Stimulated activated CD4-positive, alpha-beta T cell treated with anti-CD3 and anti-CD28 coated beads, Interleukin-15, amount 100 ng/mL, for 48 hours (primary cell): Measurements from ENCODE around the gene ATP5PD.

Source experiments
- DNase-seq, 2 donors: peaks; one replicate each; pipeline ENCODE4 v3.0.0-alpha.2; 2020; ENCODE audit warnings: low read depth in 2 of 2

The ATP5PD gene

DNA sequence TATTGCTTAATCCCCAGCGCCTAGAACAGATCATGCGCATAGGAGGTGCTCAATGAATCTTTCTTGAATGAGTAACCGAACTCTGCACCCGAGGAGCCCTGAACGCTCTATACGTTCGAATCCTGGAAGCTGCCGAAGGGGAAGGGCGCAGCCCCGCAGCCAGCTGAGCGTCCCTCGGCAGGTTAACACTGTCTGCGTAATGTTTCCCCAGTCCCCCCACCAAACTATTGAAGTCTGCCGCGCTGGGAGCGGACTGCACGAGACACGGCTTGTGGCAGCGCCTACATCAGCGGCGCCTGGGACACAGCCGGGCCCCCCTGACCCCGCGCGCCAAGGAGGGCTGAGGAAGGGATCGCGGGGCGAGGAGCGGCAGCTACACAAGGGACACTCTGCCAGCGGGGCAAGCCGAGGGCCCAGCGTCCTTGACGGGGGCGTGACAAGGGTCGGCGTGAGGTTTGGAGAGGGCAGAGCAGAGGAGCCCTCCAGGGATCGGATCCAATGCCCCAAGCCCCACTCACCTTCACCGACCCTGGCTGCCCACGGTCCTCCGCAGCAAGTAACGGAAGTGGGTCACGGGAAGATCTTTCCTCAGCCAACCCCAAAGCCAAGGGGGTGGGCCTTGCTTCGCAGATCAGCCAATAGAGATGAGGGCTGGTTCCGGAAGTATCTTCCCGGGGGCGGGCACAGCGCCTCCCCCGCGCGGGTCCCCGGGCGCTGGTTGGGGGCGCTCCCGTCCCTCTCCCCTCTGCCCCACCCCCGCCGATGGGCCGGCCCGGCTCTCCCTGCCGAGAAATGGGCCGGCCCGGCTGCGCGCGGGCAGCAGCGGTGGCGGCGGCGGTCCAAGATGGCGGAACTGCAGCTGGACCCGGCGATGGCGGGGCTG, at the start of gene ATP5PD, which contains the start of gene KCTD2:
TSS of gene ATP5PD (minus strand) at position 563 of the 883 bp plus-strand sequence. CDS start 4,319 bp downstream, outside the sequence.
TSS of gene KCTD2 (plus strand) at position 819 of the 883 bp plus-strand sequence. CDS start at position 845, 26 bp downstream.
- DNase-seq, result peak; percentile 90 to 94

DNA sequence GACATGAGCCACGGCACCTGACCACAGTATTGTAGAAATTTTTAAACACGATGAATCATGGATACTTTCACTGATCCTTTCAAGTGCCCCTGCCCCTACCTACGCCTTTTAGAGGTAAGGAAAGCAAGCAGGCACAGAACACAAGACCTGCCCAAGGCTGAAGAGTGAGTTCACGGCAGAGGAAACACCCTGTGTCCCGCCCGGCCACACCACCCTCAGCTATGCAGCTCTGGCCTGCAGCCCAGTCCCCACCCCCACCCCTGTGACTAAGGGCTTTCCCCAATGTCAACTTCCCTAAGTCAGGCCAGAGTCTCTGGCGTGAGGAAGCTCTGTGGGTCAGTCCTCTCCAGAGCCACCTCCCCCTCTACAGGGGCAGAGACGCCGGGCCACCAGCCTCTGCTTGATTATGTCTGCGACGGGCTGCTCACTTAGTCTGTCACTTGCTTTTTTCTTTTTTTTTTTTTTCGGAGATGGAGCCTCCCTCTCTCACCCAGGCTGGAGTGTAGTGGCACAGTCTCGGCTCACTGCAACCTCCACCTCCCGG, 49.4 kb upstream of the ATP5PD start:
- no peak for DNase-seq

DNA sequence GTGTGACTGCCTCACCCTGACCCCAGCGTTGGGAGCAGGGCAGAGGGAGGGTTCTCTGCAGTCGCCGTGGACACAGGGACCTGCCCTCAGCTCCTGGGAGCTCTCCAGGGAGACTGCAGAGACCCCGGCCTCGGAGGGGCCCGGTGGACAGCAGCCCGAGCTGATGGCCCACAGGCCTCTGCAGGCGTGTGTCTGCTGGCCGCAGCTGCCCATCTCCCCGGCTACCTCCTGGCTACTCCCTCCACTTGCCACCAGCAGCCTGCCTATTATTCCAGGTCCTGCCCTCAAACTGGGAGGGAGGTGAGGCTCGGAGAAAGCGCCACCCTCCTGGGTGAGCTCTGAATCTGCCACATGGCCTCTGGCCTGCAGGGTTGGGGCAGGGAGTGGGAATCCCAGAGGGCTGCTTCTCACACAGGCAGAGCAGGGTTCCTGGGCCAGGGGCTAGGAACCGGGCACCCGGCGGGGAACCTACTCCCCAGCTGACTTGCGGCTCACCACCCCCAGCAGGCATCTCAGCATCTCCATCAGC, 48.2 kb upstream of the ATP5PD start:
- no peak for DNase-seq

- no peak for DNase-seq
These were observed 46.9 kb upstream of the ATP5PD start for GRCh38 chr17:75093548-75094158.

GRCh38 chr17:75091855-75092327, 45.1 kb upstream of the ATP5PD start:
- DNase-seq, result no peak

DNA sequence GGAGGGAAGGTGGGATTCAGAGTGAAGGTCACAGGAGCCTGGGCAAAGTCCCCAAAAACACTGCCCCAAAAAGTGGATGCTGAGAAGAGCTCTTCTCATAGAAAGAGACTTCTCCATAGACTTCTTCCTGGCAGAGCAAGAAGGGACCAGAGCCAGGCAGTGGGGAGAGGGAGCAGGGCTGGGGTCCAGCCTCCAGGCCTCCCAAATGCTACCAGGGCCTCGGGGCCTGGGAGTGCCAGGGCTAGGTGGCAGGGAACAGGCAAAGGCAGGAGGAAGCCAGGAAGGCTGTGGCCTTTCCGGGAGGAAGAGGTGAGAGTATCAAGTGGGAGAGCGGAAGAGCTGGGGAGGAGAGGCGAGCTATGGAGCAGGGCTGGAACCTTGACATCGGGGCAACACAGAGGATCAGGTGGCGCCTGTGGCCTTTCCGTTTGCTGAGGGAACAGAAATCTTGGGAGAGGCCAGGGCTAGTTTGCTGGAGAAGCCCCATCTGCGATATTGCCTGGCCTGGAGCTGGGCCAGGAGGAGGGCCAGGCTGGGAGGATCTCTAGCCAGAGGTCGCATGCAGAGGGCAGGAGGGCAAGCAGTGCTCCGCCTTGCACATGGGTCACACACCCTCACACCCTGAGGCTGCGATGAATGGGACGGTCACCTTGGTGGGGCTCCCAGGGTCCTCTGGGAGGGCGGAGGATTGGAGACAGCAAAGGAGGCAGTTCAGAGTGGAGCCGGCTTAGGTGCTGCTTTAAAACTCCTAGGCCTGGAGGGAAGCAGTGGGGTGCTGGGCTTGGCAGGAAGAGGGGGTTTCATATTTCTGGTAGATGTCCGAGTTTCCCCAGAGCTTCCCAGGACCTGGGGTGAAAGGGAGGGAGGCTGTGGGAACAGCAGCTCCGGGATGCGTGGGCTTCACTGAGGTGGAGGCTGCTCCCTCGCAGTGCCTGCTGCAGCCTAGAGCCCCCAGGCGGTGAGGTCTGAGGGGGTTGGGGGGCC, 44.4 kb upstream of the ATP5PD start:
- DNase-seq, result no peak

DNA sequence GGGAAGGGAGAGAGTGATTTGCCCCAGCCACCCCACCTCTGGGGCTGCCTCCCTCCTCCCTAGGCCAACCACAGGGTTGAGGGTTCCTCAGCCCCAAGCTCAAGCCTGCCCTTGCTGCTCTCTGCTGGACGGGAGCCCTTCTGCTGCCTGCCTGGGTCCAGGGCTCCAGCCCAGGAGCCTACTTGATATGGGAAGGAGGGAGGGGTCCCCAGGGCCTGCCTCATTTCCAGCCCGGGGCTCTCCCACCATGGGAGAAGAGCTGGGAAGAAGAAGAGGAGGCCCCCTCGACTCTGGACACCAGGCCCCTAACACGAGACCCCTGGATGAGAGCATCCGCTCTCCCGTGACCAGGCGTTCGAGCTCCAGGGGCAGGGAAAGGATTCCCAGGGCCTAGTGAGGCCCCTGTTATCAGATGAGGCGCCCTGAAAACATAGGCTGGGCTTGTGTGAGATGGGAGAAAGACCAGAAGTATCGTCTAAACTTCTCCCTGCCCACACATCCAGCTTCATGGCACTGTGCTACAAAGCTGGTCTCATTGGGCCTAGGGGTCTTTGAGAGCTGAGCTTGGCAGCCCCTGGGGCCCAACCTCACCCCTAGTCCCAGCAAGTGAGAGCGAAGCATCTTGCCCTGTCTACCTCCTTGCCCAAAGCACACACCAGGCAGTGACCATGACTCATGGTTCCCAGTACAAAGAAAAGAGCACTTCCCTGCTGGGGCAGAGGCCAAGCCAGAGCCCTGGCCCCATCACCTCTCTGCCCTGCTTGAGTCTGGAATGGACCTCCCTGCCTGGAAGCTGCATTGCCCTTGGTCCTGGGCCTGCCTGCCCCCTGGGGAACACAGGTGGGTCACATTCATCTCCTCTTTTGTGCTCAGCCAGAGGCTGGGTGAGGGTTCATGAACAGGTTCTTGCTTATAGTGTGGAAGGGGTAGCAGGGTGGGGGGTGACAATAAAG, 42.0 kb upstream of the ATP5PD start:
- no peak for DNase-seq

GRCh38 chr17:75087558-75088453, 41.0 kb upstream of the ATP5PD start, which contains the start of gene SLC16A5:
SLC16A5 (plus strand) TSS chr17:75087954; CDS start chr17:75093637, 5,683 bp downstream.
- no peak for DNase-seq

DNA sequence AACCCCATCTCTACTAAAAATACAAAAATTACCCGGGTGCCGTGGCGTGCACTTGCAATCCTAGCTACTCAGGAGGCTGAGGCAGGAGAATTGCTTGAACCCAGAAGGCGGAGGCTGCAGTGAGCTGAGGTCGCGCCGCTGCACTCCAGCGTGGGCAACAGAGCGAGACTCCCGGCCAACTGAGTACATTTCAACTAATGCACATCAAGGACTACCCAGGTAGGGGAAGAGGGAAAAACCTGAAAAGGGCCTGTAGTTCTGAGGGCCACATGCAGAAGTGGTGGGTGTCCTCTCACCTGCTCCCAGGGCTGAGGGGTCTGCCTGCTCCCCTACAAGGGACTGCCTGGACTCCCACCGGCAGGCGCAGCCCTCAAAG, 40.4 kb upstream of the ATP5PD start:
- DNase-seq, result no peak

DNA sequence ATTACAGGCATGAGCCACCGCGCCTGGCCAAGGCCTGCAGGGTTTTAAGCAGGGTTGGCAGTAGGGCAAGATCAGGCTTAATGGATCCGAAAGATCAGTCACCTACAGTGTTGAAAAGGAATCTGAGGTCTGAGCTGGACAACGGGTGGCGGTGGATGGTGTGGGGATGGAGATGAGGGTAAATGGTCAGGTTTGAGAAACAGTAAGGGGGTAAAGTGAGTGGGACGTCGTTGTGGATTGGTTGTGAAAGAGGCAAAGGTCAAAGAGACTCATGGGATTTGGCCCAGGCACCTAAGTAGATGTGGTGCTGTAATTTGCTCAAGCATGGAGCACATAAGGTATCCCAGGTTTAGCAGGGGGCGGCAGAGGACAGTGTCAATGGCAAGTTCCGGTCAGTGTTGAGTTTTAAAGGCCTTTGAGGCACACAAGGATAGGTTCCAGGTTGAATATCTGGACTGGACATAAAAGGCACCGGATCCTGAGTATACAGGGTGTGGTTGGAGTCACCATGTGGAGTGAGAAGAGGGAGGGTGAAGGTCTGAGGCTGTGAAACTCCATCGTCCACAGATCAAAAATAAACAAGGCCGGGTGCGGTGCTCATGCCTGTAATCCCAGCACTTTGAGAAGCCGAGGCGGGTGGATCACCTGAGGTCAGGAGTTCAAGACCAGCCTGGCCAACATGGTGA, 39.9 kb upstream of the ATP5PD start:
- no peak for DNase-seq

GRCh38 chr17:75084039-75084660, 37.4 kb upstream of the ATP5PD start:
- DNase-seq, result no peak

DNA sequence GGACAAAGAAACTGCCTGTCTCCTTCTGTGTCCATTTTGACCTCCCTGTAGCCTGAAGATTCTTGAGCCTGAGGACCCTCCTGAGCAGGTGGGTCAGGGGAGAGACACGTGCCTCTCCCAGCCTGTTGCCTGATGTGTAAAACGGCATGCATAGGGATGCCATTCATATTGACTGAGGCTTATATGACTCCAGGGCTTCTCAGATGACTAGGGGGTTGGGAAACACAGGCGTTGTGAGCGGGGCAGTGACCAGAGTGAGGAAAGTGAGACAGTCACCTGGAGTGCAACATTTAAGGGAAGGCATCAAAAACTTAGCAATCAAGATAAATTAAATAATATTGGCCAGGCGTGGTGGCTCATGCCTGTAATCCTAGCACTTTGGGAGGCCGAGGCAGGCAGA, 35.9 kb upstream of the ATP5PD start:
- DNase-seq, result no peak

- no peak for DNase-seq
These were observed 35.1 kb upstream of the ATP5PD start for GRCh38 chr17:75081611-75082540.

DNA sequence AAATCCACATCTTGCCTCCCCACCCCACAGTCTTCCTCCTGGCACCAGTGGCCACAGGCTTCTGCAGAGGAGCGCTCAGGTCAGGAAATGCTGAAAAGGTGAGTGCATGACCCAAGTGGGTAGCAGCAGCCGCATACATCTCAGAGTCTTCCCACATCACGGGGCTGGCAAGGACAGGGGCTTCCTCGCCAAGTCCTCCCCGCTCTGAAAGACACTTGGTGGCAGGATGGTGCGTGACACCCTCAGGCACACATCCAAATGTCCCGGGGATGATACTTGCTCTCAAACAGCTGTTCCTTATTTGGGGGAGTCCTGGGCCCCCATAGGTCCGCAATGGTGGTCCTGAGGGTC, 32.2 kb upstream of the ATP5PD start:
- DNase-seq, result no peak

DNA sequence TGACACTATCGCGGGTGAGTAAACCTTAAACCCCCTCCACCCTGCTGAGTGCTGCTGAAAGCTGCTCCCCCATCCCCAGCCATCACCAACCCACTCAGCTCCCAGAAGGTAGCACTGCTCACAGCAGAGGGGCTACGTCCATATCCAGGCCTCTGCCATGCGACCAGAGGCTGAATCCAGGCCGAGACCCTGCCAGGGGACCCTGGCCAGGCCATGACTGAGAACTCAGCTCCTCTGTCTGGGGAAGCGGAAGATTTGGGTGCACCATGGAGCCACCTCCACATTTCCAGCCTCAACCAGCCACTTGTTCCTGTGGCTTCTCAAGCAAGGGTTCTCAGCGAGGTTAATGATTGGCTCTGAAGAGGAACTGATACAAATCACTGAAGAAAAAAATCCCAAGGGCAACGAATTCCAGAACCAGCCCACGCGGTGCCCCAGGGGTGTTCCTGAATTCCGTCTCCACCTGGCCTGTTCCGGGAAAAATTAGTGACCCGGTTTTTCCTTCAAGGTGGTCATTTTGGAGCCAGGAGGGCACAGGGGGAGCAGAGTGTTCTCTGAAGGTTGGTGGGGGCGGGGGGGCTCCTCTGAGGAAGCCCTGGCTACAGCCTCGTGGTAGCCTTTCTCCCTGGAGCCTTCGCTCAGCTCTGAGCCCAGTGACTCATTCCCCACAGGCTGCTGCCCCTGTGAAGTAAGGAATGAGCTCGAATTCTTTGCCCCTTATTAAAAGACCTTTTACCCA, 31.7 kb upstream of the ATP5PD start:
- DNase-seq, result no peak
